Measurements from ENCODE around the gene THUMPD1.

DNA sequence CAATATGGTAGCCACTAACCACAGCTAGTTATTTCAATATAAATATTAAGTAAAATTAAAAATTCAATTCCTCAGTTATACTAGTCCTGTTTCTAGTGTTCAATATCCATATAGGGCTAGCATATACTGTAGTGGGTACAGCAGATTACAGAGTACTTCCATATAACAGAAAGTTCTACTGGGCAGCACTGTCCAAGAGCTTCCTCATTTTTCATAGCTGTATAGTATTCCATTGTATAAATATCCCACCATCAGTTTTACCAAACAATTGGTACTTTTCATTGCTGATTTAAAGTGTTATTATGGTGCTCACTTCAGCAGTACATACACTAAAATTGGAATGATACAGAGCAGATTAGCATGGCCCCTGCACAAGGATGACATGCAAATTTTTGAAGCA, 42.6 kb upstream of the THUMPD1 start:
- TF ChIP-seq, protein P1, sequence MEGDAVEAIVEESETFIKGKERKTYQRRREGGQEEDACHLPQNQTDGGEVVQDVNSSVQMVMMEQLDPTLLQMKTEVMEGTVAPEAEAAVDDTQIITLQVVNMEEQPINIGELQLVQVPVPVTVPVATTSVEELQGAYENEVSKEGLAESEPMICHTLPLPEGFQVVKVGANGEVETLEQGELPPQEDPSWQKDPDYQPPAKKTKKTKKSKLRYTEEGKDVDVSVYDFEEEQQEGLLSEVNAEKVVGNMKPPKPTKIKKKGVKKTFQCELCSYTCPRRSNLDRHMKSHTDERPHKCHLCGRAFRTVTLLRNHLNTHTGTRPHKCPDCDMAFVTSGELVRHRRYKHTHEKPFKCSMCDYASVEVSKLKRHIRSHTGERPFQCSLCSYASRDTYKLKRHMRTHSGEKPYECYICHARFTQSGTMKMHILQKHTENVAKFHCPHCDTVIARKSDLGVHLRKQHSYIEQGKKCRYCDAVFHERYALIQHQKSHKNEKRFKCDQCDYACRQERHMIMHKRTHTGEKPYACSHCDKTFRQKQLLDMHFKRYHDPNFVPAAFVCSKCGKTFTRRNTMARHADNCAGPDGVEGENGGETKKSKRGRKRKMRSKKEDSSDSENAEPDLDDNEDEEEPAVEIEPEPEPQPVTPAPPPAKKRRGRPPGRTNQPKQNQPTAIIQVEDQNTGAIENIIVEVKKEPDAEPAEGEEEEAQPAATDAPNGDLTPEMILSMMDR (IDR thresholded peaks at IDR 0.05; ENCODE audit: insufficient read depth, low read length) = no peak
- TF ChIP-seq GABPA (IDR thresholded peaks at IDR 0.05; ENCODE audit: low read depth) (no peak), POLR2AphosphoS5 (IDR thresholded peaks at IDR 0.05; ENCODE audit: low read depth) (no peak), SPI1 (IDR thresholded peaks at IDR 0.05; ENCODE audit: borderline replicate concordance, low read depth) (no peak)
- TF ChIP-seq, protein P2, sequence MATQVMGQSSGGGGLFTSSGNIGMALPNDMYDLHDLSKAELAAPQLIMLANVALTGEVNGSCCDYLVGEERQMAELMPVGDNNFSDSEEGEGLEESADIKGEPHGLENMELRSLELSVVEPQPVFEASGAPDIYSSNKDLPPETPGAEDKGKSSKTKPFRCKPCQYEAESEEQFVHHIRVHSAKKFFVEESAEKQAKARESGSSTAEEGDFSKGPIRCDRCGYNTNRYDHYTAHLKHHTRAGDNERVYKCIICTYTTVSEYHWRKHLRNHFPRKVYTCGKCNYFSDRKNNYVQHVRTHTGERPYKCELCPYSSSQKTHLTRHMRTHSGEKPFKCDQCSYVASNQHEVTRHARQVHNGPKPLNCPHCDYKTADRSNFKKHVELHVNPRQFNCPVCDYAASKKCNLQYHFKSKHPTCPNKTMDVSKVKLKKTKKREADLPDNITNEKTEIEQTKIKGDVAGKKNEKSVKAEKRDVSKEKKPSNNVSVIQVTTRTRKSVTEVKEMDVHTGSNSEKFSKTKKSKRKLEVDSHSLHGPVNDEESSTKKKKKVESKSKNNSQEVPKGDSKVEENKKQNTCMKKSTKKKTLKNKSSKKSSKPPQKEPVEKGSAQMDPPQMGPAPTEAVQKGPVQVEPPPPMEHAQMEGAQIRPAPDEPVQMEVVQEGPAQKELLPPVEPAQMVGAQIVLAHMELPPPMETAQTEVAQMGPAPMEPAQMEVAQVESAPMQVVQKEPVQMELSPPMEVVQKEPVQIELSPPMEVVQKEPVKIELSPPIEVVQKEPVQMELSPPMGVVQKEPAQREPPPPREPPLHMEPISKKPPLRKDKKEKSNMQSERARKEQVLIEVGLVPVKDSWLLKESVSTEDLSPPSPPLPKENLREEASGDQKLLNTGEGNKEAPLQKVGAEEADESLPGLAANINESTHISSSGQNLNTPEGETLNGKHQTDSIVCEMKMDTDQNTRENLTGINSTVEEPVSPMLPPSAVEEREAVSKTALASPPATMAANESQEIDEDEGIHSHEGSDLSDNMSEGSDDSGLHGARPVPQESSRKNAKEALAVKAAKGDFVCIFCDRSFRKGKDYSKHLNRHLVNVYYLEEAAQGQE (IDR thresholded peaks at IDR 0.05; ENCODE audit: insufficient replicate concordance, low read depth) = no peak
